ENCODE measurements around the gene GPRC5C. TPM values are rescaled to one million over a fixed set of nuclear protein-coding genes. Genes with fewer than 3 reads are reported as not detected.

Gene GPRC5C
- total and polyA plus RNA-seq, 11 donors: 22.2 to 59.9 (median 35.3) TPM

DNA sequence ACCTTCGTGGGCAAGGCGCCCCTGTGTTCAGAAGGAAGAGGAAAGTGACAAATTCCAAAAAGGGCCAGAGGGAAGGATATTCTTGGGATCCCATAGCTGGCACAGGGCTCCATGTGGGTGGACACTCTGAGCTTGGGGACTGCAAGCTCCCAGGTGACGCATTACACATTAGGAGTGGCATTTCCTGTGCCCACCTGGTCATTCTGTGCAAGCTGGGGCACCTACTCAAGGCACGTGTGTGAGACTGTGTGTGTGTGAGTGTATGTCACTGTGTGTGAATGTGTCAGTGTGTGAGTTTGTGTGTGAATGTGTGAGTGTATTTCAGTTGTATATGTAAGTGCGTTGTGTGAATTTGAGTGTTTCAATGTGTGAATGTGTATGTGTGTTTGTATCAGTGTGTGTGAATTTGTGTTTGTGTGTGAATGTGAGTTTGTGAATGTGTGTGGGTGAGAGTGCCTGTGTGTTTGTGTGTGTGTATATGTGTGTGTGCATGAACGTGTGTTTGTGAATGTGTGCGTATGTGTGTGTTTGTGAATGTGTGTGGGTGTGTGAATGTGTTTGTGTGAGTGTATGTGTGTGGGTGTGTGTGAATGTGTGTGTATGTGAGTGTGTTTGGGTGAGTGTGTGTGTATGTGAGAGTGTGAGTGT is 33.0 kb downstream of the GPRC5C start:
- H3K27ac ChIP-seq: peak overlapping the region in 1 of 12 donors; percentile 90
- intact Hi-C loops (cut with DNase I): no loop called here
- no peak for TF ChIP-seq POLR2A (IDR thresholded peaks at IDR 0.05)
- no peak for TF ChIP-seq CTCF (IDR thresholded peaks at IDR 0.05)
- no peak for DNase-seq
- H3K4me1 ChIP-seq: peaks cover 0 to 56% (median 4%) of the 10 kb centered on the region in 12 donors
- H3K36me3 ChIP-seq: no peaks in the 10 kb centered on the region
- H3K27me3 ChIP-seq: peaks cover 0 to 25% (median 12%) of the 10 kb centered on the region in 9 donors
- ATAC-seq: no peak
- 78 to 85% (median 82%) methylated on average over 7 of the region's 7 CpGs for WGBS, 4 donors
- H3K9me3 ChIP-seq: no peaks in the 10 kb centered on the region
- no peak overlapping the region for H3K4me3 ChIP-seq

DNA sequence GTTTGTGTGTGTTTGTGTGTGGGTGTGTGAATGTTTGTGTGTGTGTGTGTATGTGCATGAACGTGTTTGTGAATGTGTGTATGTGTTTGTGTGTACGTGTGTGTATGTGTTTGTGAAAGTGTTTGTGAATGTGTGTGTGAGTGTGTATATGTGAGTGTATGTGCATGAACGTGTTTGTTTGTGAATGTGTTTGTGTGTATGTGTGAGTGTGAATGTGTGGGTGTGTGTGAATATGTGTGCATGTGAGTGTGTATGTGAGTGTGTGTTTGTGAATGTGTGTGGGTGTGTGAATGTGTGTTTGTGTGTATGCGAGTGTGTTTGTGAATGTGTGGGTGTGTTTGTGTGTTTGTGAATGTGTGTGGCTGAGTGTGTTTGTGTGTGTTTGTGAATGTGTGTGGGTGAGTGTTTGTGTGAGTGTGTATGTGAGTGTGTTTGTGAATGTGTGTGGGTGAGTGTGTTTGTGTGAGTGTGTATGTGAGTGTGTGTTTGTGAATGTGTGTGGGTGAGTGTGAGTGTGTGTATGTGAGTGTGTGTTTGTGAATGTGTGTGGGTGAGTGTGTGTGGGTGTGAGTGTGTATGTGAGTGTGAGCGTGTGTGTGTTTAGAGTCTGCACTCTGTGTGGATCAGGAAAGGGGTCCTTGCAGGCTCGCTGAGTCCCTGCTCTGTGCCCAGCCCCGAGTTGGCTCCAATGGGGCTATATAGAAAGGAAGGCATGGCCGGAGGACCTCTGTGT is 33.7 kb downstream of the GPRC5C start:
- H3K36me3 ChIP-seq: no peaks in the 10 kb centered on the region
- DNase-seq (no peak), ATAC-seq (no peak)
- WGBS, 4 donors: 85 to 91% (median 88%) methylated on average over 8 of the region's 8 CpGs
- no peaks in the 10 kb centered on the region for H3K9me3 ChIP-seq
- H3K27me3 ChIP-seq: peaks cover 0 to 25% (median 12%) of the 10 kb centered on the region in 9 donors
- intact Hi-C loops (cut with DNase I): no loop called here
- TF ChIP-seq POLR2A (IDR thresholded peaks at IDR 0.05) (no peak), CTCF (IDR thresholded peaks at IDR 0.05) (no peak)
- H3K4me3 ChIP-seq: peak overlapping the region in 4 of 12 donors; percentile 49 to 66 (median 53)
- H3K4me1 ChIP-seq: peaks cover 0 to 56% (median 4%) of the 10 kb centered on the region in 12 donors
- peak overlapping the region in 3 of 12 donors; percentile 46 to 91 (median 52) for H3K27ac ChIP-seq

DNA sequence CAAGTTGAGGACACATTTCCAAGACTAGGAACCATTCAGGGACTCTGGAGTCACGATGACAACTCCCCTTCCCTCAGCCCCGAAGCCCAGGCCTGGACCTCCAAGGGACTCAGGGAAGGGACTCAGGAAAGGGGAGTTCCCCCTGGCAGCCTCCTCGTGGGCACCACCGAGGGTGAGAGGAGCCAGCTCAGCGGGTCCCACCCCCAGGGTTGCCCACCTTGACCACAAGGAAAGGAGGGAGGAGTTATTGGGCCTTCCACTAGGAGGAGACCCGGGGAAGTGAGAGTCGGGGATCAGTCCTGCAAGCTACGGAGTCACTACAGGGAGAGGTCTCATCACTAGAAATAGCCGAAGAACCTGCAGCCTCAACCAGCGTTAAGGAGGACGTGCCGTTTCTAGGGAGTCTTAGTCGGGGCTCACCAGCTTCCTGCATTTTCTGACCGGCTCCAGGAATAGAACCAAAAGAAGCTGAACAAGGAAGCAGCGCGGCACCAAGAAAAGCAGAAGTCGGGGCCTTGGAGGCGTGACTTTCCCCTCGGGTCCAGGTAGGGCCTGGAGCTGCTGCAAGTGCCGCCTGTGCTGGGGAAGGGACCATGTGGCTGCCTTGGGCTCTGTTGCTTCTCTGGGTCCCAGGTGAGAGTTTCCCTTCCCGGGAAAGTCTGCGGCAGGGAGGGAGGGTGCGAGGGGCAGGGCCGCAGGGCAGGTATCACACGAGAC is 34.4 kb downstream of the GPRC5C start, which contains the start of gene CD300A:
TSS of gene CD300A (plus strand) at position 524 of the 717 bp plus-strand sequence. CDS start at position 594, 70 bp downstream.
- Histone ChIP-seq H3K4me3 (peak within 1 kb of the TSS in 10 of 12 donors; percentile 8 to 66 (median 44)), H3K9me3 (no peaks in the 10 kb centered on the region), H3K36me3 (peaks cover 0 to 5% (median 0%) of the 10 kb centered on the region in 9 donors), H3K27ac (peak within 1 kb of the TSS in 6 of 12 donors; percentile 11 to 91 (median 35)), H3K4me1 (peaks cover 0 to 56% (median 4%) of the 10 kb centered on the region in 12 donors), H3K27me3 (peaks cover 0 to 29% (median 12%) of the 10 kb centered on the region in 9 donors)
- WGBS, 4 donors: 12 to 25% (median 16%) methylated on average over 22 to 25 of the region's 25 CpGs
- peak in 3 of 4 donors; percentile 31 to 58 (median 55) for ATAC-seq
- TF ChIP-seq POLR2A (IDR thresholded peaks at IDR 0.05) (no peak), CTCF (IDR thresholded peaks at IDR 0.05) (no peak)
- peak in 4 of 5 donors; percentile 60 to 80 (median 66) for DNase-seq
- intact Hi-C loops (cut with DNase I): no loop called here

Measured in heart left ventricle (tissue), 16 donors.